DLD1 (cell line): Measurements from ENCODE around the gene DDX31.

Experiments used
- in situ Hi-C: cut with HindIII; loops from 2 replicates; pipeline ENCODE4 v1.10.0; 2017; ENCODE audit warnings: low sequenced_read_pairs

DDX31 gene

DNA sequence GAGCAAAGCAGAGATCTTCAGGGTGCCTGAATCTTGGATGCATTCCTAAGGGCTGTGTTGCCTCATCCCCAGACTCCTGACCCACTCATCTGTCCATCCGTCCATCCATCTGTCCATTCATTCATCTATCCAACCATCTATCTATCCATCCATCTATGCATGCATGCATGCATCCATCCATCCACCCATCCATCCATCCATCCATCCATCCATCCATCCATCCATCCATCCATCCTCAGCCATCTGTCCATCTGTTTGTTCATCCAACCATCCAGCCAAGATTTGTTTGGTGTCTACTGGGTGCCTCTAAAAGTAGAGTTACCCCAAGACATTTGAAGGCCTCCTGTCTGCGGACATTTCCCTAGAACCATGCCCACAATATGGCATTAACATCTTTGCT is 115.0 kb downstream of the DDX31 start:
- in situ Hi-C loops: loop anchor here (25.0 kb wide), 1 partner anchor 142 kb away; the partner anchor contains the start of genes CFAP77 and TTF1

DNA sequence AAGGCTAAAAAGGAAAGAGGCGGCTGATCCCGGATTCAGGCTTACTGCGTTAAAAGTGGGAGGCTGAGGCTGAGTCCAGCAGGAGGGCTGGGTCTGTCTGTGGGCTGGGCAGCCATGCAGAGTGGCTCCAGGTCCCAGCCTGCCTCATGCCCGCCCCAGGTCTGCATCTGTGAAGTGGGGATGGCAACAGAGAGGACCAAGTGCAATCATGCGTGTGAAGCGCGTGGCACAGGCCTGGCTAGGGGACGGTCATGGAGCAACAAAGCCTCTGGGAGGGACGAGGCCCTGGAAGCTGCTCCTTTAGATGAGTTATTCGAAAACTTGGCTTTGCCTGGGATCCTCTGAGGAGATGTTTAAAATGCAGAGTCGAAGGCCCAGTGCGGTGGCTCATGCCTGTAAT is 117.7 kb downstream of the DDX31 start:
- in situ Hi-C loops: loop anchor here (25.0 kb wide), 1 partner anchor 140 kb away; the partner anchor contains the start of genes CFAP77 and TTF1

DNA sequence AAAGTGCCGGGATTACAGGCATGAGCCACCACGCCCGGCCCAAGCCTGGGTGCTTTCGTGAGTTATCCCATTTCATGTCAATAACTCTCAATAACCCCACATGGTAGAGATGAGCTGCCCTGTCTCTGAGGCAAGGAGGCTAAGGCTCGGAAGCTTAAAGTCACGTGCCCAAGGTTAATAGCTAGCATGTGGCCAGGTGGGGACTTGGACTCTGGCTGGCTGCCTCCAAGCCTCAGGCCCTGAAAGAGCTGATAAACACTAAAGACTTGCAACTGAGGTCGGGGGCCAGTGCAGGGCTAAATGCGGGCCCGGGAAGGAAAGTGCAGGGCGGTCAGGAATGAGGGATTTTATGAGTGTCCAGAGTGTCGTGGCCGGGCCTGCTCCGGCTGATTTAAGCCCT is 118.2 kb downstream of the DDX31 start:
- in situ Hi-C loops: loop anchor here (25.0 kb wide), 1 partner anchor 139 kb away; the partner anchor contains the start of genes CFAP77 and TTF1

DNA sequence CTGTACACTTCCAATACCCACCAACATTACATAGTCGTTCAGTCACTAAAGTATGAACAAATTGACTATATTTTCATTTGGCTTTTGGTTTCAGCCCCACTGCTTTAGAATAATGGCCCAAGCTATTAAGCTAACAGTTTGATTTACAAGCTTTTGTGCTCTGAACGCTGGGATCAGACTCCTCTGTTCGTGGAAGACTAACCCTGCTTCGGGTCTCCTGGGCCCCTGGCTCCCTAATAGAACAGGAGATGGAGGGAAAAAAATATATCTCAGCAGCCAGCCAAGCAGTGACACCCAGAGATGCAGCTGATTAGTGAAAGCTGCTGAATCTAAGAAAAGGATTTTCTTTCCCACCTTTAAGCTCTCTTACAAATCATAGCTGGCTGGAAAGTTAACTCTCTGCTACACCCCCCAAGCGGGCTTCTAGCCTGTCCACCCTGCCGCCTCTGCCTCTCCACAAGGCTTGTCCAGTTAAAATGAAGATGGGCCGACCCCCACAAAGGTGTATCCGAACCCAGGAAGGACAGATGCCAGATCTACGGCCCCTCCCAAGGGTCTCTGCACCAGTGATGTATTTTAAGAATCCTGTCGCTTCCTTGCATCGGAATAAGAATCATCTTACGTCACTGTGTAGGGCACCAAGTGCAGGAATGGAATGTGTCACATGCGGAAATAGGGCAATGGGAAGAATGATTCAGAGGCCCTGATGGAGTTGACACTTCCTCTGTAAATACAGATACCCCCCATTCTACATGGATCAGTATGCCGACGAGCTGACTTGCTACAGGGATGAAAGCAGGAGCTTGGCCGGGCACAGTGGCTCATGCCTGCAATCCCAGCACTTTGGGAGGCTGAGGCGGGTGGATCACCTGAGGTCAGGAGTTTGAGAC is 120.8 kb downstream of the DDX31 start:
- in situ Hi-C loops: no loop called here

DNA sequence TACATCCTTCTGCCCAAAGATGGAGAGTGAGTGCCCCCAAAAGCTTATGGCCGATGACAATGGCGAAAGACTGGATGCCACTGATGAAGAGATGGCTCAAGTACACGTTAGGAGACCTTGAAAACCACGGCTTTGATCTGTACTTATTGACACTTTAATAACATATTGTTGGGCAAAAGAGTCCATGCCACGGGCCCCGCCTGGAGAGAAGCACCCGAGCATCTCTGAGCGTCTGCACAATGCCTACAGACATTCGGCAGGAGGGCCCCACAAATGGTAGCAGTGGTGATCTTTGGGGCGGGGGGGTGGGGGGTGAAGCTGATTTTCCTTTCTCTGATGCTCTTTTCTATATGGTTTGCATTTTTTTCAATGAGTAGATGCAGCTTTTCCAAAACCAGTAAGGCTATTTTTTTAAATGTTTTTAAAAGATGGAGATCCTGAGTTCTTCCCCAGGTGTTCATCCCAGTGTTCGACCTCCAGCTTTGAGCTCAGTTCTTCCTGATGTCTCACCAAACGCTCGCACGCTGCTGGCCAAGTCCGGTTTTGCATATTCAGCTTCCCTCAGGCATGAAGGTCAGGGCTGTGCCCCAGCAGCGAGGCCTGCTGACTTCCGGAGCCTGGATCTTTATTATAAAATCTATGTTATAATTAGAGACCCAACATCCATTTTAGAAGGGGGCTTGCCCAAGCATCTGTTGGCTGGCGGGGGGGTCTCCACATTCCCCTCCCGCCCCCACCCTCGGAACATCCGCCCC is 121.6 kb downstream of the DDX31 start:
- in situ Hi-C loops: no loop called here

DNA sequence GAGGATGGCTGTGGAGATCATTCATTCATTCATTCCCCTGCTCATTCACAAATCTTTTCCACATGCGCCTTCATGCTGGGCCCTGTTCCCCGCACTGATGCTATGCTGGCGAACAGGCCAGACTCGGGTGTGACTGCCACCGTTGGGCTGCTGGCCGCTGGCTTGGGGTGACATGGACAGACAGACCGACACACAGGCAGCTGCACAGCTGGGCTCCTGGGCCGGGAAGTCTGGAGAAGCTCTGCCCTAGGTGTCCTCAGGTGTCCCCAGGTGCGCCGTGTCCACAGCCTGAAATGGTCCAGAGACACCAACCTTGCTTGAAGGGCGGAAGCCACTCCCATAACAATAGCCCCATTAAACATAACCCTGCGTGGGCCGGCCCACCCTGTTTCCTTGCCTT is 122.3 kb downstream of the DDX31 start:
- in situ Hi-C loops: no loop called here

DNA sequence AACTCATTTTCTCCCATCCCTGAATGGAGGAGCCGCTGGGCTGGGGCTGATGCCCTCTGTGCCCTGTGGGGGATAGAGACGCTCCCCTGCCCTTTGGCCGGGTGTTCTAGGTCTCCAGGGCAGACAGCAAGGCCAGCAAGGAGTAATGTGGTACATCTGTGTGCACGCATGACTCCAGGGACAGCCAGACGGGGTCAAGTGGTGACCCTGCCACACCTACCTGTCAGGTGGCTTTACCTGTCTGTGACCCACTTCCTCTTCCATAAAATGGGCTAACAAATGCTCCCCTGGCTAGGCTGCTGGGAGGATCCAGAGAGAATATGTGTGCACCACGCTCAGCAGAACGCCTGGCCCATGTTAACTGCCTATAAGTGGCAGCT is 122.7 kb downstream of the DDX31 start:
- in situ Hi-C loops: no loop called here

DNA sequence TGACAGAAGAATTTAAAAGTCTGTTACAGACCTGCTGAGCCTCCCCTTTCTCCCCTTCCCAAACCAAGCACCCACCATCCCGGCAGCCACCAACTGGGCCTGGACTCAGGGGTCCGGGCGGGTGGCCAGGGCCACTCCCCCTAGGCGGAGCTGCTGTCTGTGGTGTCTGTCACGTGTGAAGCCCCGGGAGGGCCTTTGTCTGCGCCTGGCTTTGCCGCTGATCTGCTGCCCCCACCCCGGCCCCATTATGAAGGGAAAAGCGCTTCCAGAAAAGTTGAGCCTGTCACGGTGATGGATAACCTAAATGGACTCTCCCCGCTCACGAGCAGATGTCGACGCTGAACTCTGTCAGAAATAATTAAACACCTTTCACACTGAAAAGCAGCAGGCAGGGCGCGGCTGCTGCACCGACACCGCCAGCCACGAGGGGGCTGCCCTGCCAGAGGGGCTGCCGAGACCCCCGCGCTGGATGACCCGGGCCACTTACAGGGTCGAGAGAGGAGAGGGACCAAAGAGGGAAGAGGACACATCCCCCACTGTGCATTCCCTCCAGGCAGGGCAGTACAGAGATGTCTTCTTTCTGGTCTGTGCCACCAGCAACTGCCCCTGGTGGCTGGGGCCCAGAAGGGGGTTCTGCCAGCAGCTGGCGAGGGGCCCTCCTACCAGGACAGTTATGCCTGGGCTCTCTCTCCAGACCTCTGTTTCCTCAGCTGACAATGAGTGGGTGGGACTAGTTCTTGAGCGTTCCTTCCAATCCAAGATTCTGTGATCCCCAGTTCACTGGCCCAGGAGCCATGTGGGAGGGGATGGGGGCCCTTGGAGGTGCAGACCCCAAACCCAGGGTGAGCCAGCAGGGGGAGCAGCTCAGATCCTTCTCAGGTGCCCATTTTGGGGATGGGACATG is 123.4 kb downstream of the DDX31 start:
- in situ Hi-C loops: no loop called here

DNA sequence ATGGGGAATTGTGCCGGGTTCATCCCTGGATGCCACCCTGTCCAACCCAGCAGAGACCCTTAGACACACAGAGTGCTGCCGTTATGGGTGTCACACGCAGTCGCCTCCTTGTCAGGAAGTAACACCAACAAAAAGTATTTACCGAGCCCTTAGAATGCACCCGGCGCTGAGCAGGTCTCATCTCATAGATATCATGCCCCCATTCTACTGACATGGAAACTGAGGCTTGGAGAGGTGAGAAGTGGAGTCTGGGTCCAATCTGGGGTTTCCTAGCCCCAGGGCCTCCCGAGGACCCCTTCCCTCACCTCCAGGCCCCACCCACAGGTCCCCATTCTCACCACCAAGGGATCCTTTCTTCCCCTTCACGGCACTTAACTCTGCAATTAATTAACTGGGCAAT is 124.2 kb downstream of the DDX31 start:
- in situ Hi-C loops: no loop called here

DNA sequence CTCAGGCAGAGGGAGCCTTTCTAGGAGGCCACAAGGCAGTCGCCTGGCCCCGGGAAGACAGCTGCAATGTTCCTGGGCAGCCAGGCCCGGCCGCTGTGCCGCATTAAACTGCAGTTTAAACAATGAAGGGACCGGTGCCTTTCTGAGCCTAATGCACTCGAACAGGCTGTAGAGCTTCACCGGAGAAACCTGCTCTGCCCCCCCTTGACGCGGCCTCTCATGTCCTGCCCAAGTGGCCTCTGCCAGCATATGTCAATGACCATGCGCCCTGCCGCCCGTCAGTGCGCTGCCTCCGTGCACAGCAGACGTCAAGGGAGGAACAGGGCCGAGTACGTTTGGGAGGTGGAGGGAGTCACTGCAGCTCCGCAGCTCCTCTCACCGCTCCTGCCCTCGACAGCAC is 125.8 kb downstream of the DDX31 start:
- in situ Hi-C loops: no loop called here

DNA sequence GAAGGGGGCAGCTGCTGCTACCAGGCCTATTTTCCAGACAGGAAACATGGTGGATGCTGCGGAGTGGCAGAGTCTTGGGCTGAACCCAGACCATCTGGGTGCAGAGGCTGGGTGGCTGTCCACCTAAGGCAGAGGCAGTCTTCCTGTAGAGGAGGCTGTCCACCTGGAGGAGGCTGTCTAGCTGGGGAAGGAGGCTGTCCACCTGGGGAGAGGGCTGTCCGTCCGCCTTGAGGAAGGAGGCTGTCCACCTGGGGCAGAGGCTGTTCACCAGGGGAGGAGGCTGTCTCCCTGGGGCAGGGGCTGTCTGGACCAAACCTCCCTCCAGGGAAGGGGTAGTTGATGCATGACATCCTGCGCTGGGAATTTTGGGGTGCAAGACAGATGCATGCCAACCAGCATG is 126.5 kb downstream of the DDX31 start:
- in situ Hi-C loops: no loop called here
